HG03135 (cell line): ENCODE results near the gene RFX4.
"Not testable (repeated sequence)": the region's sequence is repeated elsewhere in the genome, so short reads cannot be mapped to it uniquely, and the experiment has no call there.

Experiments used
- ATAC-seq: cut with Tn5 transposase; IDR thresholded peaks from one replicate; pipeline ENCODE4 v1.9.1; 2021; ENCODE audit warnings: mild to moderate bottlenecking, moderate library complexity; ENCODE audit not compliant: unreplicated experiment

RFX4 gene

GRCh38 chr12:106588771-106589170 lies 6.0 kb downstream of the RFX4 start:
- ATAC-seq = no peak

- no peak for ATAC-seq
These were observed 7.8 kb downstream of the RFX4 start for GRCh38 chr12:106590601-106591000.

- no peak for ATAC-seq
These were observed 11.6 kb downstream of the RFX4 start for GRCh38 chr12:106594447-106594846.

- ATAC-seq = no peak
These were observed 12.5 kb downstream of the RFX4 start for GRCh38 chr12:106595268-106595667.

GRCh38 chr12:106598003-106598402 lies 15.2 kb downstream of the RFX4 start:
- no peak for ATAC-seq

- ATAC-seq = no peak
These were observed 16.5 kb downstream of the RFX4 start for GRCh38 chr12:106599302-106599701.

- ATAC-seq = no peak
These were observed 17.7 kb downstream of the RFX4 start for GRCh38 chr12:106600503-106600902.

GRCh38 chr12:106601031-106601430 lies 18.2 kb downstream of the RFX4 start:
- no peak for ATAC-seq

- ATAC-seq = no peak
These were observed 18.7 kb downstream of the RFX4 start for GRCh38 chr12:106601496-106601895.

GRCh38 chr12:106602076-106602475 lies 19.3 kb downstream of the RFX4 start:
- no peak for ATAC-seq

- ATAC-seq = no peak
These were observed 22.4 kb downstream of the RFX4 start for GRCh38 chr12:106605254-106605653.

GRCh38 chr12:106620588-106620987 lies 37.8 kb downstream of the RFX4 start:
- ATAC-seq = not testable (repeated sequence)

- ATAC-seq = no peak
These were observed 43.2 kb downstream of the RFX4 start for GRCh38 chr12:106625976-106626375.

- no peak for ATAC-seq
These were observed 47.2 kb downstream of the RFX4 start for GRCh38 chr12:106629797-106630659.

GRCh38 chr12:106631150-106631549 lies 48.3 kb downstream of the RFX4 start:
- ATAC-seq = no peak

GRCh38 chr12:106631797-106632196 lies 49.0 kb downstream of the RFX4 start:
- ATAC-seq = no peak

GRCh38 chr12:106632797-106633450 lies 50.1 kb downstream of the RFX4 start:
- no peak for ATAC-seq

- ATAC-seq = no peak
These were observed 50.6 kb downstream of the RFX4 start for GRCh38 chr12:106633451-106633823.

- no peak for ATAC-seq
These were observed 51.4 kb downstream of the RFX4 start for GRCh38 chr12:106634206-106634605.

GRCh38 chr12:106643000-106643399 lies 60.2 kb downstream of the RFX4 start:
- ATAC-seq = no peak

GRCh38 chr12:106644335-106645073 lies 61.7 kb downstream of the RFX4 start:
- no peak for ATAC-seq

- no peak for ATAC-seq
These were observed 62.2 kb downstream of the RFX4 start for GRCh38 chr12:106645074-106645421.
